Measurements from ENCODE around the gene GTF2B. TPM values are rescaled to one million over a fixed set of nuclear protein-coding genes. Genes with fewer than 3 reads are reported as not detected.
A peak's percentile ranks its signal among the peaks of the same experiment; 100 is the strongest.
"Not testable (repeated sequence)": the region's sequence is repeated elsewhere in the genome, so short reads cannot be mapped to it uniquely, and the experiment has no call there.

GTF2B gene
- total RNA-seq, 1 donor from 2014 or later: 26.2 TPM

DNA sequence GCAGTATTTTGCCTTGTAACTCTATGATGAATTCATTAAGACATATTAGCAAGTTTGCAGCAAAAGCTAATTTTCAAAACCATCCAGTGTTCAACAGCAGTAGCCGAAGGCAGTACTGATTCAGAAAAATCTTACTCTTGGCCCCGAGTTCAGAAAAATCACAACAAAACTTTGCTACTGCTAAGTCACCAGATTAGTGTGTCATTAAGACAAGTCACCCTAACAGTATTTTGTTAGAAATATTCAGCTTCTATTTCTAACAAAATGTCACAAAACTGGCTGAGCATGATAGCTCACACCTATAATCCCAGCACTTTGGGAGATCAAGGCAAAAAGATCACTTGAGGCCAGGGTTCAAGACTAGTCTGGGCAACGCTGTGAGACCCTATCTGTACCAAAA lies 8.2 kb downstream of the GTF2B start:
- no peak for DNase-seq (ENCODE audit: low read depth)
- TF ChIP-seq, protein P1, sequence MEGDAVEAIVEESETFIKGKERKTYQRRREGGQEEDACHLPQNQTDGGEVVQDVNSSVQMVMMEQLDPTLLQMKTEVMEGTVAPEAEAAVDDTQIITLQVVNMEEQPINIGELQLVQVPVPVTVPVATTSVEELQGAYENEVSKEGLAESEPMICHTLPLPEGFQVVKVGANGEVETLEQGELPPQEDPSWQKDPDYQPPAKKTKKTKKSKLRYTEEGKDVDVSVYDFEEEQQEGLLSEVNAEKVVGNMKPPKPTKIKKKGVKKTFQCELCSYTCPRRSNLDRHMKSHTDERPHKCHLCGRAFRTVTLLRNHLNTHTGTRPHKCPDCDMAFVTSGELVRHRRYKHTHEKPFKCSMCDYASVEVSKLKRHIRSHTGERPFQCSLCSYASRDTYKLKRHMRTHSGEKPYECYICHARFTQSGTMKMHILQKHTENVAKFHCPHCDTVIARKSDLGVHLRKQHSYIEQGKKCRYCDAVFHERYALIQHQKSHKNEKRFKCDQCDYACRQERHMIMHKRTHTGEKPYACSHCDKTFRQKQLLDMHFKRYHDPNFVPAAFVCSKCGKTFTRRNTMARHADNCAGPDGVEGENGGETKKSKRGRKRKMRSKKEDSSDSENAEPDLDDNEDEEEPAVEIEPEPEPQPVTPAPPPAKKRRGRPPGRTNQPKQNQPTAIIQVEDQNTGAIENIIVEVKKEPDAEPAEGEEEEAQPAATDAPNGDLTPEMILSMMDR (conservative IDR thresholded peaks at IDR 0.05; ENCODE audit: low read depth, low read length): no peak
- H3K4me3 ChIP-seq (ENCODE audit: low read depth, low read length): no peak overlapping the region

DNA sequence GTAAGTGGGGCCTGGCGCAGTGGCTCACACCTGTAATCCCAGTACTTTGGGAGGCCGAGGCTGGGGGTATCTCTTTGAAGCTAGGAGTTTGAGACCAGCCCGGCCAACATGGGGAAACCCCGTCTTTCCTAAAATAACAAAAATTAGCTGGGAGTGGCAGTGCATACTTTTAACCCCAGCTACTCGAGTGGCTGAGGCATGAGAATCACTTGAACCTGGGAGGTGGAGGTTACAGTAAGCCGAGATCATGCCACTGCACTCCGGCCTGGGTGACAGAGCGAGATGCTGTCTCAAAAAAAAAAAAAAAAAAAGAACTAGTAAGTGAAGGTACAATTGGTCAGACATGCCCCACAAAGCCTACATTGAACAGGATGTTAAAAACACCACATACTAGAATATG lies 10.7 kb downstream of the GTF2B start:
- DNase-seq (ENCODE audit: low read depth); H3K4me3 ChIP-seq (ENCODE audit: low read depth, low read length): not testable (repeated sequence)

DNA sequence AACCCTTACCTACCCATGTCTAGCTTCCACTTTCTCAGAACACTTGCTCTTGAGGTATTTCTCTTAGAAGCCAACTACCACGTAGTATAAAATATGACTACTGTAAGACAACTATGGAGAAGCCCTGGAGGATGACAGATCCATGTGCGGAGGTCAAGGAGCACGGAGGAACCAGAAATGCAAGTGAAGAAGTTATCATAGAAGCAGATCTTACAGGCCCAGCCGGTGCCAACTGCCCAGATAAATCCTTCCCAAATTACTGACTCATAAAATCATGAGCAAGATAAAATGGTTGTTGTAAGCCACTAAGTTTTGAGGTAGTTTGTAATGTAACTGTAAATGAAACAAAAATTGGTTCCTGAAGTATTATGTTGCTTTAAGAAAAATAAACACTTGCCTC lies 12.6 kb downstream of the GTF2B start:
- TF ChIP-seq, protein P1 (conservative IDR thresholded peaks at IDR 0.05; ENCODE audit: low read depth, low read length): no peak
- H3K4me3 ChIP-seq (ENCODE audit: low read depth, low read length): no peak overlapping the region
- no peak for DNase-seq (ENCODE audit: low read depth)

DNA sequence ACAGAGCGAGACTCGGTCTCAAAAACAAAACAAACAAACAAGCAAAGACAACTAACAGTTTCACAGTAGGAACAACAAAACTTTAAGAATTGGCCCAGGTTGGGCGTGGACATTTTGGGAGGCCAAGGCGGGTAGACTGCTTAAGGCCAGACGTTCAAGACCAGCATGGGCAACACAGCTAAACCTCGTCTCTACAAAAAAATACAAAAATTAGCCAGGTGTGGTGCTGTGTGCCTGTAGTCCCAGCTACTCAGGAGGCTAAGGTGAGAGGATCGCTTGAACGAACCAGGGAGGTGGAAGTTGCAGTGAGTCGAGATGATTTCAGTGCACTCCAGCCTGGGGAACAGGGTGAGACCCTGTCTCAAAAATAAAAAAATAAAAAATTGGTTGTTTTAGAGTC lies 13.5 kb downstream of the GTF2B start:
- no peak for DNase-seq (ENCODE audit: low read depth)
- H3K4me3 ChIP-seq (ENCODE audit: low read depth, low read length): no peak overlapping the region
- TF ChIP-seq, protein P1 (conservative IDR thresholded peaks at IDR 0.05; ENCODE audit: low read depth, low read length): no peak

DNA sequence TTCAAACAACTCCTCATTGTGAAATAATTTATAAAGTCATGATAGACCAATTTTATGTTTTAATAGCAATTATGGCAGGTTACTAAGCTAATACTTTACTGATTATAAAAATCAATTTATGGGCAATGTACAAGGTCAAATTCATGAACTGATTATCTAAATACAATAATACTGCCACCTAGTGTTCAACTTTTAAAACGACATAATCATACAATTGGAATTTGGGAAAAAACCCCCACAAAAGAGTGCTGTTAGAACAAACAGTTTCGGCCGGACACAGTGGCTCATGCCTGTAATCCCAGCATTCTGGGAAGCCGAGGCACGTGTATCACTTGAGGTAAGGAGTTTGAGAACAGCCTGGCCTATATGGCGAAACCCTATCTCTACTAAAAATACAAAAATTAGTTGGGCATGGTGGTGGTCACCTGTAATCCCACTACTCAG lies 14.0 kb downstream of the GTF2B start:
- DNase-seq (ENCODE audit: low read depth): no peak
- TF ChIP-seq, protein P1 (conservative IDR thresholded peaks at IDR 0.05; ENCODE audit: low read depth, low read length): peak; percentile 41
- H3K4me3 ChIP-seq (ENCODE audit: low read depth, low read length): no peak overlapping the region

DNA sequence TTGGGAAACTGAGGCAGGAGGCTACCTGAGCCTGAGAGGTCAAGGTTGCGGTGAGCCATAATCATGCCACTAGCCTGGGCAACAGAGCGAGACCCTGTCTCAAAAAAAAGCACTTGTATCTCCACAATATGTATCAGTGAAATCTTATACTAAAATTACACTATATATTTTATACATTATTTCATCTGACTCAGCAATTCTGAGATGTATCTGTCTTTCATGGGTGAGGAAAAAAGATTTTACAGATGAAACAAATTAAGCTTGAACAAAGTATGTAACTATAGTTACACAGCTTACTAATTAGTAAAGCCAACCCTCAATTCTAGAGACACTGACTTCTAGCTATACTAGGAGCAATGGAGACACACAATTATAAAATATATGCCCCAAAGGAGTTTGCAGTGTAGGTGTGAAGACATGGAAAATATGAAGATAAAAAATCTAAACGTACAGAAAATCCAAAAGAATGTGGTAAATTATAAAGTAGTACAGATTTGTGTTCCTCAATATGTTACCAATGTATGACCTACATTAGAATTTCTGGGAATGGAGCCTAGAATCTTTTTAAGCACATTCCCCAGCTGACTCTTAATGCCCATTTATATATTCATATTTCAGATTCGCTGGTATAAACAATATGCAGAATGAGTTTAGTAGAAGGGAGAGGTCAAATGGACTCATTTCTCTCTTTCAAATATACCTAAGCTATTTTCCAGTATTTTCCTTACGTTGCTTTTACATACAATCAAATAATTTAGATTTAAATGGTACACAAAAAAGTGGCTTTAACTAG lies 14.6 kb downstream of the GTF2B start:
- DNase-seq (ENCODE audit: low read depth): no peak
- H3K4me3 ChIP-seq (ENCODE audit: low read depth, low read length): no peak overlapping the region
- TF ChIP-seq, protein P1 (conservative IDR thresholded peaks at IDR 0.05; ENCODE audit: low read depth, low read length): no peak

DNA sequence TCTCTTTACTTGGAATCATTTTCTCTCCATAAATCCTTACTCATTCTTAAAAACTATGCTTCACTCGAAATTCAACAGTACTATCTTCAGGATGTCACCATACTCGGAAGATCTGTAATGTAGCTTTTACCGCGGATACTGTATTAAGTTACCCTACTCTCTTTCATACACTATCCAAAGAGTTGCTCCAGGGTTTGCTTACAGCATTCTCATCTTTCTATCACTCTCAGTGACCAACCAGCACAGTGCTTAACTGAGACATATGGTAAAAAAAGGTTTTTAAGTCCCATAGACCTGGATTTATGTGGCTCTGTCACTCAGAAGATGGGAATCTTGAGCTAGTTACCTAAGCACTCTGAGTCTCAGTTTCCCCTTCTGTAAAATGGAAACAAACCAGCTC lies 15.8 kb downstream of the GTF2B start:
- H3K4me3 ChIP-seq (ENCODE audit: low read depth, low read length): no peak overlapping the region
- TF ChIP-seq, protein P1 (conservative IDR thresholded peaks at IDR 0.05; ENCODE audit: low read depth, low read length): no peak
- no peak for DNase-seq (ENCODE audit: low read depth)
